ENCODE data around the gene TSC1. TPM values are rescaled to one million over a fixed set of nuclear protein-coding genes. Genes with fewer than 3 reads are reported as not detected.
"Not testable (repeated sequence)": the region's sequence is repeated elsewhere in the genome, so short reads cannot be mapped to it uniquely, and the experiment has no call there.

TSC1 gene
- total RNA-seq, 4 donors from 2014 or later: 48.4 to 206 (median 92.3) TPM

DNA sequence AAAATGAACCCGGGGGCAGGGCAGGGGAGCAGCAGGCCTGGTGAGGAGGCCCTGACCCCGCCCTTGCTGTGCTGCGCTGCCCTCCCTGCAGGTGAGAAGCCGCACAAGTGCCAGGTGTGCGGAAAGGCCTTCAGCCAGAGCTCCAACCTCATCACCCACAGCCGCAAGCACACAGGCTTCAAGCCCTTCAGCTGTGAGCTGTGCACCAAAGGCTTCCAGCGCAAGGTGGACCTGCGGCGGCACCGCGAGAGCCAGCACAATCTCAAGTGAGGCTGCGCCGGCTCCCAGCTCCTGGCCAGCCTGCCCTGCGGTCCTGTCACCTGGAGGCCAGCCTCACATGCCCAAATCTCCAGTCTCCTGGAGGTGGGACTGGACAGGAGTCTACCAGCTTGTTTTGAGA lies 46.4 kb upstream of the TSC1 start:
- DNase-seq: no peak
- Histone ChIP-seq H3K4me1 (peaks cover 0 to 5% (median 0%) of the 10 kb centered on the region in 4 donors), H3K36me3 (no peaks in the 10 kb centered on the region), H3K9me3 (no peaks in the 10 kb centered on the region), H3K27ac (no peak overlapping the region), H3K27me3 (peaks cover 76% of the 10 kb centered on the region), H3K4me3 (no peak overlapping the region)
- intact Hi-C loops (cut with DNase I; ENCODE audit: low total_unique reads) (no loop called here), in situ Hi-C loops (cut with MboI; ENCODE audit: low pct_ligation_motif_present in 1 of 4, low pct_unique_long_range_greater_than_20kb in 1 of 4, low sequenced_read_pairs in 3 of 4) (no loop called here)
- TF ChIP-seq POLR2A (IDR thresholded peaks at IDR 0.05): no peak
- no peak for TF ChIP-seq EP300 (IDR thresholded peaks at IDR 0.05; ENCODE audit: low read depth)
- TF ChIP-seq POLR2AphosphoS5 (IDR thresholded peaks at IDR 0.05): no peak
- no peak for TF ChIP-seq CTCF (IDR thresholded peaks at IDR 0.05)
- 43 to 88% methylated on average over 1 to 14 of the region's 14 CpGs for WGBS, 2 donors (ENCODE audit: low coverage in 1 of 2)

DNA sequence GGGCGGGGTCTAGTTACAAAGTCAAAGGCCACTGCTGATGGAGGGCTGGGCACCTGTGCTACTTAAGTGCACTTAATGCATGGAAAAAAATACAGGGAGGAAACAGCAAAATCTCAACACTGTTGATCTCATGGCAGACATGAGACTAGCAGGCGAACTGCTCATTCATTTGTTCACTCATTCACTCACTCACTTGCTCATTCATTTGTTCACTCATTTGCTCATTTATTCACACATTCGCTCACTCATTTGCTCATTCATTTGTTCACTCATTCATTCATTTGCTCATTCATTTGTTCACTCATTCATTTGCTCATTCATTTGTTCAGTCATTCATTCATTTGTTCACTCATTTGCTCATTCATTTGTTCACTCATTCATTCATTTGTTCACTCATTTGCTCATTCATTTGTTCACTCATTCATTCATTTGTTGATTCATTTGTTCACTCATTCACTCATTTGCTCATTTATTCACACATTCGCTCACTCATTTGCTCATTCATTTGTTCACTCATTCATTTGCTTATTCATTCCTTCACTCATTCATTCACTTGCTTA lies 45.7 kb upstream of the TSC1 start:
- H3K36me3 ChIP-seq; H3K9me3 ChIP-seq; H3K4me3 ChIP-seq; in situ Hi-C loops (cut with MboI; ENCODE audit: low pct_ligation_motif_present in 1 of 4, low pct_unique_long_range_greater_than_20kb in 1 of 4, low sequenced_read_pairs in 3 of 4); H3K27ac ChIP-seq; intact Hi-C loops (cut with DNase I; ENCODE audit: low total_unique reads); DNase-seq; H3K4me1 ChIP-seq: not testable (repeated sequence)
- WGBS, 2 donors (ENCODE audit: low coverage in 1 of 2): 33 to 73% methylated on average over 2 to 4 of the region's 4 CpGs
- H3K27me3 ChIP-seq: peaks cover 80% of the 10 kb centered on the region

- intact Hi-C loops (cut with DNase I; ENCODE audit: low total_unique reads): no loop called here
- Histone ChIP-seq H3K9me3 (no peaks in the 10 kb centered on the region), H3K36me3 (no peaks in the 10 kb centered on the region), H3K27ac (no peak overlapping the region), H3K4me1 (peaks cover 0 to 4% (median 0%) of the 10 kb centered on the region in 4 donors), H3K4me3 (no peak overlapping the region), H3K27me3 (peaks cover 80% of the 10 kb centered on the region)
- no peak for DNase-seq
- WGBS, 2 donors (ENCODE audit: low coverage in 1 of 2): 64 to 82% methylated on average over 6 to 23 of the region's 23 CpGs
- in situ Hi-C loops (cut with MboI; ENCODE audit: low pct_ligation_motif_present in 1 of 4, low pct_unique_long_range_greater_than_20kb in 1 of 4, low sequenced_read_pairs in 3 of 4): no loop called here
- TF ChIP-seq POLR2AphosphoS5 (IDR thresholded peaks at IDR 0.05) (no peak), EP300 (IDR thresholded peaks at IDR 0.05; ENCODE audit: low read depth) (no peak), CTCF (IDR thresholded peaks at IDR 0.05) (no peak), POLR2A (IDR thresholded peaks at IDR 0.05) (no peak)
Observed at GRCh38 chr9:132989414-132989996, 45.1 kb upstream of the TSC1 start.

DNA sequence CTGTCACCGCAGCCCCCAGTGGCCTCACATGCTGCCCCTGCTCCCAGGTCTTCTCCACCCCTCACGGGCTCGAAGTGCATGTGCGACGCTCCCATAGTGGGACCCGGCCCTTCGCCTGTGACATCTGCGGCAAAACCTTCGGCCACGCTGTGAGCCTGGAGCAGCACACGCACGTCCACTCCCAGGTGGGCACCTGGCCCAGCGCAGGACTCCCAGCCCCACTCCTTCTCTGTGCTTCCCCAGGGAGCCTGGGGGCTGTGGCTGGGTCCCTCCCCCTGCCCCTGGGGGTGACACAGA lies 44.5 kb upstream of the TSC1 start:
- WGBS, 2 donors (ENCODE audit: low coverage in 1 of 2): 88% methylated on average over 13 of the region's 13 CpGs; no CpG with 5 or more reads in 1 of the 2 donors
- no peaks in the 10 kb centered on the region for H3K36me3 ChIP-seq
- intact Hi-C loops (cut with DNase I; ENCODE audit: low total_unique reads) (no loop called here), in situ Hi-C loops (cut with MboI; ENCODE audit: low pct_ligation_motif_present in 1 of 4, low pct_unique_long_range_greater_than_20kb in 1 of 4, low sequenced_read_pairs in 3 of 4) (no loop called here)
- H3K27me3 ChIP-seq: peaks cover 80% of the 10 kb centered on the region
- H3K27ac ChIP-seq: no peak overlapping the region
- no peaks in the 10 kb centered on the region for H3K4me1 ChIP-seq
- H3K9me3 ChIP-seq: no peaks in the 10 kb centered on the region
- DNase-seq: no peak
- TF ChIP-seq CTCF (IDR thresholded peaks at IDR 0.05) (no peak), EP300 (IDR thresholded peaks at IDR 0.05; ENCODE audit: low read depth) (no peak), POLR2A (IDR thresholded peaks at IDR 0.05) (no peak), POLR2AphosphoS5 (IDR thresholded peaks at IDR 0.05) (no peak)
- H3K4me3 ChIP-seq: no peak overlapping the region

Data from transverse colon (tissue), 4 donors.